Immature natural killer cell (primary cell): ENCODE measurements around the gene DOC2B. TPM values are rescaled to one million over a fixed set of nuclear protein-coding genes. Genes with fewer than 3 reads are reported as not detected.
A peak's percentile ranks its signal among the peaks of the same experiment; 100 is the strongest.
"Not testable (repeated sequence)": the region's sequence is repeated elsewhere in the genome, so short reads cannot be mapped to it uniquely, and the experiment has no call there.

Experiments
- DNase-seq, 3 donors: peaks; one replicate each; pipeline ENCODE4 v3.0.0; 2022; ENCODE audit warnings: mixed read lengths in 1 of 3
- H3K27ac Mint-ChIP-seq, 6 donors: one replicate each; pipeline ENCODE4 v1.8.0; 2020; ENCODE audit warnings: mixed read lengths in 6 of 6, mild to moderate bottlenecking in 5 of 6, inconsistent platforms in 4 of 6, moderate library complexity in 3 of 6
- H3K27me3 Mint-ChIP-seq, 3 donors: one replicate each; pipeline ENCODE4 v1.8.0; 2020 to 2021; ENCODE audit warnings: low read depth in 3 of 3, mild to moderate bottlenecking in 3 of 3, mixed read lengths in 3 of 3, moderate library complexity in 3 of 3, inconsistent platforms in 1 of 3
- H3K36me3 Mint-ChIP-seq, 3 donors: one replicate each; pipeline ENCODE4 v1.8.0; 2020; ENCODE audit warnings: mixed read lengths in 3 of 3, inconsistent platforms in 2 of 3, mild to moderate bottlenecking in 2 of 3
- H3K4me1 Mint-ChIP-seq, 2 donors: one replicate each; pipeline ENCODE4 v1.8.0; 2020; ENCODE audit warnings: inconsistent platforms in 2 of 2, mild to moderate bottlenecking in 2 of 2, mixed read lengths in 2 of 2, moderate library complexity in 1 of 2
- H3K4me3 Mint-ChIP-seq, 5 donors: one replicate each; pipeline ENCODE4 v1.8.0; 2020; ENCODE audit warnings: mild to moderate bottlenecking in 5 of 5, mixed read lengths in 5 of 5, inconsistent platforms in 3 of 5, moderate library complexity in 3 of 5
- H3K9me3 Mint-ChIP-seq, 6 donors: one replicate each; pipeline ENCODE4 v1.8.0; 2020; ENCODE audit warnings: mild to moderate bottlenecking in 6 of 6, mixed read lengths in 6 of 6, inconsistent platforms in 4 of 6, moderate library complexity in 3 of 6
- polyA plus RNA-seq, 3 donors: library from polyadenylated mRNA; unstranded; fragments of 300-500 nt; fragmentation: Illumina TruSeq; gene quantifications; one replicate each; pipeline ENCODE4 v1.2.3, GENCODE V29; 2021

DOC2B gene
- polyA plus RNA-seq, 3 donors from 2014 or later = not detected

GRCh38 chr17:205148-205669 lies 23.8 kb upstream of the DOC2B start:
- Mint-ChIP-seq H3K4me3 (no peak overlapping the region), H3K4me1 (no peaks in the 10 kb centered on the region), H3K27me3 (peaks cover 0 to 7% (median 1%) of the 10 kb centered on the region in 3 donors), H3K36me3 (peaks cover 0 to 12% (median 3%) of the 10 kb centered on the region in 3 donors), H3K27ac (peak overlapping the region in 1 of 6 donors; percentile 40), H3K9me3 (peaks cover 0 to 2% (median 0%) of the 10 kb centered on the region in 6 donors)
- no peak for DNase-seq

GRCh38 chr17:204427-205147 lies 23.1 kb upstream of the DOC2B start:
- DNase-seq = no peak
- Mint-ChIP-seq H3K27ac (no peak overlapping the region), H3K4me3 (no peak overlapping the region), H3K9me3 (peaks cover 0 to 2% (median 0%) of the 10 kb centered on the region in 6 donors), H3K27me3 (peaks cover 0 to 7% (median 3%) of the 10 kb centered on the region in 3 donors), H3K36me3 (peaks cover 0 to 7% (median 0%) of the 10 kb centered on the region in 3 donors), H3K4me1 (no peaks in the 10 kb centered on the region)

GRCh38 chr17:202501-202951 lies 21.1 kb upstream of the DOC2B start:
- DNase-seq = no peak
- Mint-ChIP-seq H3K27ac (no peak overlapping the region), H3K36me3 (no peaks in the 10 kb centered on the region), H3K4me1 (no peaks in the 10 kb centered on the region), H3K27me3 (peaks cover 0 to 13% (median 2%) of the 10 kb centered on the region in 3 donors), H3K4me3 (no peak overlapping the region), H3K9me3 (peaks cover 0 to 2% (median 0%) of the 10 kb centered on the region in 6 donors)

GRCh38 chr17:201736-202135 lies 20.3 kb upstream of the DOC2B start:
- H3K4me1 Mint-ChIP-seq, DNase-seq, H3K9me3 Mint-ChIP-seq, H3K36me3 Mint-ChIP-seq, H3K27ac Mint-ChIP-seq, H3K4me3 Mint-ChIP-seq: not testable (repeated sequence)
- peaks cover 0 to 15% (median 2%) of the 10 kb centered on the region in 3 donors for H3K27me3 Mint-ChIP-seq

- DNase-seq, H3K4me3 Mint-ChIP-seq, H3K9me3 Mint-ChIP-seq, H3K27ac Mint-ChIP-seq, H3K4me1 Mint-ChIP-seq, H3K36me3 Mint-ChIP-seq: not testable (repeated sequence)
- H3K27me3 Mint-ChIP-seq = peaks cover 0 to 16% (median 2%) of the 10 kb centered on the region in 3 donors
These were observed 19.8 kb upstream of the DOC2B start for GRCh38 chr17:201257-201656.

- Mint-ChIP-seq H3K4me1 (no peaks in the 10 kb centered on the region), H3K9me3 (no peaks in the 10 kb centered on the region), H3K36me3 (no peaks in the 10 kb centered on the region), H3K27me3 (peaks cover 0 to 15% (median 2%) of the 10 kb centered on the region in 3 donors), H3K4me3 (no peak overlapping the region), H3K27ac (no peak overlapping the region)
- no peak for DNase-seq
These were observed 19.1 kb upstream of the DOC2B start for GRCh38 chr17:200586-200985.

GRCh38 chr17:199806-200545 lies 18.5 kb upstream of the DOC2B start:
- H3K27ac Mint-ChIP-seq = no peak overlapping the region
- no peaks in the 10 kb centered on the region for H3K36me3 Mint-ChIP-seq
- H3K4me1 Mint-ChIP-seq = no peaks in the 10 kb centered on the region
- H3K9me3 Mint-ChIP-seq = no peaks in the 10 kb centered on the region
- H3K4me3 Mint-ChIP-seq = no peak overlapping the region
- peaks cover 0 to 15% (median 6%) of the 10 kb centered on the region in 3 donors for H3K27me3 Mint-ChIP-seq
- DNase-seq = no peak

GRCh38 chr17:199191-199604 lies 17.7 kb upstream of the DOC2B start:
- Mint-ChIP-seq H3K9me3 (no peaks in the 10 kb centered on the region), H3K27ac (no peak overlapping the region), H3K27me3 (peaks cover 0 to 12% (median 8%) of the 10 kb centered on the region in 3 donors), H3K4me3 (no peak overlapping the region), H3K36me3 (no peaks in the 10 kb centered on the region), H3K4me1 (no peaks in the 10 kb centered on the region)
- no peak for DNase-seq

GRCh38 chr17:198225-198624 lies 16.8 kb upstream of the DOC2B start:
- H3K36me3 Mint-ChIP-seq, H3K9me3 Mint-ChIP-seq, H3K27ac Mint-ChIP-seq, H3K4me1 Mint-ChIP-seq, H3K4me3 Mint-ChIP-seq, DNase-seq: not testable (repeated sequence)
- H3K27me3 Mint-ChIP-seq = peaks cover 0 to 12% (median 8%) of the 10 kb centered on the region in 3 donors

GRCh38 chr17:197352-197751 lies 15.9 kb upstream of the DOC2B start:
- Mint-ChIP-seq H3K27ac (no peak overlapping the region), H3K36me3 (no peaks in the 10 kb centered on the region), H3K4me3 (no peak overlapping the region), H3K4me1 (no peaks in the 10 kb centered on the region), H3K27me3 (peaks cover 0 to 12% (median 8%) of the 10 kb centered on the region in 3 donors), H3K9me3 (no peaks in the 10 kb centered on the region)
- DNase-seq = no peak

- no peak overlapping the region for H3K4me3 Mint-ChIP-seq
- H3K36me3 Mint-ChIP-seq = no peaks in the 10 kb centered on the region
- H3K27ac Mint-ChIP-seq = no peak overlapping the region
- H3K9me3 Mint-ChIP-seq = peaks cover 0 to 1% (median 0%) of the 10 kb centered on the region in 6 donors
- H3K4me1 Mint-ChIP-seq = no peaks in the 10 kb centered on the region
- peaks cover 2 to 10% (median 8%) of the 10 kb centered on the region in 3 donors for H3K27me3 Mint-ChIP-seq
- no peak for DNase-seq
These were observed 13.6 kb upstream of the DOC2B start for GRCh38 chr17:194828-195602.

GRCh38 chr17:193841-194806 lies 12.7 kb upstream of the DOC2B start:
- Mint-ChIP-seq H3K4me3 (no peak overlapping the region), H3K4me1 (no peaks in the 10 kb centered on the region), H3K27ac (no peak overlapping the region), H3K9me3 (peaks cover 0 to 1% (median 0%) of the 10 kb centered on the region in 6 donors), H3K36me3 (no peaks in the 10 kb centered on the region), H3K27me3 (peaks cover 2 to 10% (median 6%) of the 10 kb centered on the region in 3 donors)
- DNase-seq = no peak

- H3K27me3 Mint-ChIP-seq = peaks cover 2 to 9% (median 6%) of the 10 kb centered on the region in 3 donors
- H3K4me3 Mint-ChIP-seq = no peak overlapping the region
- H3K9me3 Mint-ChIP-seq = peaks cover 0 to 1% (median 0%) of the 10 kb centered on the region in 6 donors
- H3K27ac Mint-ChIP-seq = no peak overlapping the region
- H3K4me1 Mint-ChIP-seq = no peaks in the 10 kb centered on the region
- no peaks in the 10 kb centered on the region for H3K36me3 Mint-ChIP-seq
- no peak for DNase-seq
These were observed 12.0 kb upstream of the DOC2B start for GRCh38 chr17:193426-193810.
